NOMO-1 (cell line): ENCODE results near the gene FOXA3.

ENCODE experiments used
- DNase-seq, 2 experiments: peaks; one replicate each; lab custom pipeline; 2025; ENCODE audit not compliant: unreplicated experiment in 2 of 2; lab: John Stamatoyannopoulos, UW

Gene FOXA3

DNA sequence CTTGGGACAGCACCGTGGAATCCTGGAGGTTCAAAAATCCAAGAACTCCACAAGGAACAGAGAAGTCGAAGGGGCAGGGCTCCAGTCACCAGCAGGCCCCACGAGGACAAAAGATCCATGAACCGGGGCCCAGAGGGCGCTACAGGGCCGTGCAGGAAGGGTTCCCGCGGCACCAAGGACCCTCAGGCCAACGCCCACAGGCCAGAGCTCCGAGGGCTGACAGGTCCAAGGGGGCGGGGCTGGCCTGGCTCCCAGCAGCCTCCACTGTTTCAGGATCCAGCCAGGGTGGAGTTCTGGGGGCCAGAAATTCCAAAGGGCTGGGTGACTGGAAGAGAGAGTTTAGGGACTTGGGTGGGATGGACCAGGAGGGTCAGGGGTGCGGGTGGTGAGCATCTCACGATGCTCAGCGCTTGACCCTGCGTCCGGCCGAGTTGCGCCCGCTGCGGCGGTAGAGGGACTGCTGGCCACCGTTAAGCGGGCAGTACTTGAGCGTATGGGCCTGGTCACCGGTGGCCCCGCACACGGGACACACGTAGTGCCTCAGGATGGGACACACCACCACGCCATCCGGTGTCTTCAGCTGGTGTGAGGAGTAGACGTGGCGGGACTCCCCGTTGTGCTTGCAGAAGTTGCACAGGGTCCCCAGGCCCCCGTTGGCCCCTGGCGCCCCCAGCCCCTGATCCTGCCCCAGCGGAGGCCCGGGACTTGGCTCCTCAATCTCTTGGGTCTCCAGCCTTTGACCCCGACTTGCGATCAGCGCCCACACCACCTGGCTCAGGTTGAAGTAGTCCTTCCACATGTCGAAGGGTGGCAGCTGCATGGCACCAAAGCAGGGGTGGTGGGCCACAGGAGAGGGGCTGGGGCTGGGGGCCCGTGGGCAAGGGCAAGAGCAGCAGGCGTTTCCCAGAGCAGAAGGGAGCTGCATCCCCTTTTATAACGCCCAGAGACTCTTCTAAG lies 50.0 kb downstream of the FOXA3 start, which contains the start of gene NANOS2:
Gene NANOS2 (minus strand): TSS at position 905 of the 957 bp plus-strand sequence. CDS start 85 bp downstream, at position 820.
- no peak for DNase-seq

DNA sequence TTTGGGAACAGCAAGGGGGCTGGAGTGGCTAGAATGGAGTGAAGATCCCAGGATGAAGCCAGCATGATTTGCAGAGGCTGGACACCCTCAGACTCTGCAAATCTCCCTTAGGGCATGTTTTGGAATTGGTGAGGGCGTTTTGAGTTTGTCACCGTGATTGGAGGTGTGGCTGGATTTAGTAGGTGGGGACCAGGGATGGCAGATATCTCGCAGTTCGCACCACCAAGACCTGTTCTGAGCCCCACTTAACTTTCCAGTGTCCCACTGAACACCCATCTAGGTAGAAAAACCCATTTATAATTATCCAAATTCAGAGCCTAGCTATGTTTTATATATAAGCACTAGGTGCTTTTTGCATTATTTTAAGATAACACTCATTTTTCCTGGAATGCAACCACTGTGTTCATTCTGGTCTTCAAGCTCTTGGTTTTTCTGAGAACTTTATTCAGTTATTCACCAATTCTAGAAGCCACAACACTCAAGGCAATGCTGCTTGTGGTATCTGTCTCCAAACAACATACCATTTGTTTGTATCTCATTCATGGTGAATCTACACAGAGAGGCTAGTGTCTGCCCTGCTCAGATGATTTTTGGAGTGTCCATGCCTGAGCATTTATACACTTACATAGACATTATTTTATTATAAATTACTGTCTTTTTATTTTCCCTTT lies 53.4 kb downstream of the FOXA3 start:
- no peak for DNase-seq

GRCh38 chr19:45918721-45919120 lies 54.6 kb downstream of the FOXA3 start:
- DNase-seq: no peak

DNA sequence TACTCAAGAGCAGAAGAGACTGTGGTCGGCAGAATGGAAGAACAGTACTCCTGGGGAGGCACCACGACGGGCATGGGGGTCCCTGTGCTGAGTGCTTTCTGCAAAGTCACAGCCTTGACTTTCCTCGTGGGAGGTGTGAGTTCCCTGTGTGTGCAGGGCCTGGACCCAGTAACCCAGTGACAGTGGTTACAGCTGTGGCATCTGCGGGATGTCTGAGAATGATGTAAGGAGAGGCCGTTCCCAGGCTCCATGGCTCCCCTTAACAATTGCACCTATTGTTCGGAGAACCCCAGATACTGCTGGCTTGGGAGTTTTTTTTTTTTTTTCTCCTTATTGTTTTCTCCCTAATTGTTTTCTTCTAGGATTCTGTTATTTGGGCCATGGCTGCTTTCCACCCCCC lies 55.6 kb downstream of the FOXA3 start:
- no peak for DNase-seq

GRCh38 chr19:45920458-45920857 lies 56.3 kb downstream of the FOXA3 start:
- peak; percentile 6 to 39 for DNase-seq

DNA sequence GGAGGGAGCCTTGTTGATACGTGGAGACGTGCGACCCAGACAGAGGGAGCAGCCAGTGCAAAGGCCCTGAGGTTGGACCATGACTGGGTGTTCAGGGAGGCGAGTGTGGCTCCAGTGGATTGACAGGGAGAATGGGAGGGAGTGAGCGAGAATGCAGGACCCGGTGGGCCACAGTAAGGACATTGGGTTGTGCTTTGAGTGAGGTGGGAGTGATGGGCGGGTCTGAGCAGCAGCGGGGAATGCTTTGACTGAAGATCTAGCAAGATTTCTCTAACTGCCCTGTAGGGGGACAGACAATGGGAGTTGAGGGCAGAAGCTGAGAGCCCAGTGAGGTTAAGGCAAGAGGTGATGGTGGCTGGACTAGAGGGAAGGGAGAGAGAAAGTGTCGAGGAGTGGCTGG lies 58.2 kb downstream of the FOXA3 start:
- DNase-seq: no peak
